DOHH2 (cell line): Measurements from ENCODE around the gene WDR7.

Experiments
- EZH2phosphoT487 ChIP-seq: fragments of 200-600 bp; sonication (generic); IDR thresholded peaks from 2 replicates; pipeline ENCODE4 v1.6.1; 2017; ENCODE audit warnings: borderline replicate concordance, mild to moderate bottlenecking, antibody characterized with exemption, low read length, moderate library complexity, mixed read lengths
- TF ChIP-seq, protein P1 (sequence below): fragments of 200-600 bp; sonication (generic); IDR thresholded peaks from one replicate; pipeline ENCODE4 v1.5.1; 2014; ENCODE audit warnings: antibody characterized with exemption, mild to moderate bottlenecking, low read depth, low read length; ENCODE audit not compliant: poor library complexity, severe bottlenecking

GRCh38 chr18:56995579-56996188, 344.5 kb downstream of the WDR7 start:
- TF ChIP-seq, protein P1, sequence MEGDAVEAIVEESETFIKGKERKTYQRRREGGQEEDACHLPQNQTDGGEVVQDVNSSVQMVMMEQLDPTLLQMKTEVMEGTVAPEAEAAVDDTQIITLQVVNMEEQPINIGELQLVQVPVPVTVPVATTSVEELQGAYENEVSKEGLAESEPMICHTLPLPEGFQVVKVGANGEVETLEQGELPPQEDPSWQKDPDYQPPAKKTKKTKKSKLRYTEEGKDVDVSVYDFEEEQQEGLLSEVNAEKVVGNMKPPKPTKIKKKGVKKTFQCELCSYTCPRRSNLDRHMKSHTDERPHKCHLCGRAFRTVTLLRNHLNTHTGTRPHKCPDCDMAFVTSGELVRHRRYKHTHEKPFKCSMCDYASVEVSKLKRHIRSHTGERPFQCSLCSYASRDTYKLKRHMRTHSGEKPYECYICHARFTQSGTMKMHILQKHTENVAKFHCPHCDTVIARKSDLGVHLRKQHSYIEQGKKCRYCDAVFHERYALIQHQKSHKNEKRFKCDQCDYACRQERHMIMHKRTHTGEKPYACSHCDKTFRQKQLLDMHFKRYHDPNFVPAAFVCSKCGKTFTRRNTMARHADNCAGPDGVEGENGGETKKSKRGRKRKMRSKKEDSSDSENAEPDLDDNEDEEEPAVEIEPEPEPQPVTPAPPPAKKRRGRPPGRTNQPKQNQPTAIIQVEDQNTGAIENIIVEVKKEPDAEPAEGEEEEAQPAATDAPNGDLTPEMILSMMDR = no peak
- TF ChIP-seq EZH2phosphoT487 = no peak
